ENCODE results near the gene UVRAG.

The UVRAG gene

DNA sequence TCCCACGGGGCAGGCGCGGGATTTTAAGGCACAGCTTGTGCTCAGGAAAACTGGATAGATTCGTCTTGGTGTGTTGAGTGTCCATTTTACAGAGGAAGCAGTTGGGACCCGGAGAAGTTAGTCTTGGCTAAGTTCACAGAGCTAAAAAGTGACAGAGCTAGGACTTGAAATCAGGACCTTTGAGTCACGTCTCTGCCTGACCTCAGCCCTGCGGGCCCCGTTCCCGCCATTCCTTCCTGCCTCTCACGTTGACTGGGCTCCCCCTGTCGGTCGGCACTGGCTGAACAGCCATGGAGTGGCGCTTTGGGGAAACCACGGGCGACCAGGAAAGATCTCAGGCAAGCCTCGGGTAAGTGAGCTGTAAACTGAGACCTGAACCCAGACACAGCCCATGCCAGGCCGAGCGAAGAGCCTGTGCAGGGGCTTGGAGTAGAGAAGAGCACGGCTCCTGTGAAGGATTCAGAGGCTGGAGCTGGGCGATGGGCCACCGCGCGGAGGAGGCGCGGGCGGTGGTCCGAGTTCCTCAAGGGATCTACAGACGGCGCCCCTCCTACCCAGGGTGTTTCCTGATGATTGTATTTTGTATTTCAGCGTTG, 337.2 kb downstream of the UVRAG start:
- peak overlapping the region; percentile 52 for H3K4me3 ChIP-seq (ENCODE audit: low read depth, low read length)
- TF ChIP-seq, protein P1, sequence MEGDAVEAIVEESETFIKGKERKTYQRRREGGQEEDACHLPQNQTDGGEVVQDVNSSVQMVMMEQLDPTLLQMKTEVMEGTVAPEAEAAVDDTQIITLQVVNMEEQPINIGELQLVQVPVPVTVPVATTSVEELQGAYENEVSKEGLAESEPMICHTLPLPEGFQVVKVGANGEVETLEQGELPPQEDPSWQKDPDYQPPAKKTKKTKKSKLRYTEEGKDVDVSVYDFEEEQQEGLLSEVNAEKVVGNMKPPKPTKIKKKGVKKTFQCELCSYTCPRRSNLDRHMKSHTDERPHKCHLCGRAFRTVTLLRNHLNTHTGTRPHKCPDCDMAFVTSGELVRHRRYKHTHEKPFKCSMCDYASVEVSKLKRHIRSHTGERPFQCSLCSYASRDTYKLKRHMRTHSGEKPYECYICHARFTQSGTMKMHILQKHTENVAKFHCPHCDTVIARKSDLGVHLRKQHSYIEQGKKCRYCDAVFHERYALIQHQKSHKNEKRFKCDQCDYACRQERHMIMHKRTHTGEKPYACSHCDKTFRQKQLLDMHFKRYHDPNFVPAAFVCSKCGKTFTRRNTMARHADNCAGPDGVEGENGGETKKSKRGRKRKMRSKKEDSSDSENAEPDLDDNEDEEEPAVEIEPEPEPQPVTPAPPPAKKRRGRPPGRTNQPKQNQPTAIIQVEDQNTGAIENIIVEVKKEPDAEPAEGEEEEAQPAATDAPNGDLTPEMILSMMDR (IDR thresholded peaks at IDR 0.05; ENCODE audit: borderline replicate concordance, insufficient read depth, low read depth, low read length), result peak; percentile 95

DNA sequence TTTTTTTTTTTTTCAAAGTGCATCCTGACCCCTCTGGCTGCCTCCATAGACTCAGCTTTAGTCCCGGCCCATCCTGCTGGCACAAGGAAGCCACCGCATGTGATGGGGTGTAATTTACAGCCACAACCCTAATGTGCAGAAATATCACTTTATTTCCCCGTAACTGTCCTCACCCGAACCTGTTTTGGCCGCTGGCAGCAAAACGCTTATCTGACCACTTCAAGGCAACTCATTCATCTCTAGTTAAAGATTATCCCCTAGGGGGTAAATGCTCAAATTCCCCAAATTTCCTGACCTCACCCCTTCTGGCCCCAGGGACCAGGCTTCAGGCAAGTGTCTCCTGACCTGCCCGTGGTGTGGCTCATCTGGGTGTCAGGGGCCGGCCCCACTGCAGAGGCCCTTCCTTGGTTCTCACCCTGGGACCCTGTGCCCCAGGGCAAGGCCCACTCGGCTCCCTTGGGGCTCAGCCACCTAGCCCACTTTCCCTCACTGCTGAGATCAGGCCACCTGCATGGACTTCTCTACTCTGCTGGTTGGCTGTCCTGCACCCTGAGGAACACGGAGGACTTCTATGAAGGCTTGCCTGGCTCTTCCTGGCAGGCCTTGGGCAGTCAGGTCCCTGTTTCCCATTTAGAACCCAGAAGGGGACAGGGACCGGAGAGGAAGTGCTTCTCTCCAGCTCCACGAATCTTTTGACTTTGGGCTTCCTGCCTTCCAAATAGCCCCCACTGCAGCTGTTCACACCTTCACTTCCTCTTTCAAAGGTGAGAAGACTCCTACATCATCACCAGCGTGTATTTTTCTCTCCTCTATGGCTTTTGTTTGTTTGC, 337.9 kb downstream of the UVRAG start:
- peak overlapping the region; percentile 52 for H3K4me3 ChIP-seq (ENCODE audit: low read depth, low read length)
- TF ChIP-seq, protein P1 (IDR thresholded peaks at IDR 0.05; ENCODE audit: borderline replicate concordance, insufficient read depth, low read depth, low read length), result no peak

DNA sequence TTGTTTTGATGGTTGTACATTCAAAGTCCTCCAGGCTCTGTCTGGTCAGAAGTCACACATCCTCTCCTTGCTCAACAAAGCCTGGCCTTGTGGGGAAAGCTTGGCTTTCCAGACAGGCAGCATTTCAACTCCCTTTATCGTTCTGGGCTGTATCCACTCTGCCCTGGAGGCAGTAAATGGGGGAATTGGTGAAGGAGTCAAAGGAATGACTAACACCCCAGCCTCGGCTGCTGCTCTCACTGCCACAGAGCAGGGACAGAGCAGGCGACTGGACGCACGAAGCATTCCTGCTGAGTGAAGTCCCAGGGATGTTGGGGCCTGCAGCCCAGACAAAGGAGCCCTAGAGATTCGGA, 338.5 kb downstream of the UVRAG start:
- H3K4me3 ChIP-seq (ENCODE audit: low read depth, low read length), result no peak overlapping the region
- TF ChIP-seq, protein P1 (IDR thresholded peaks at IDR 0.05; ENCODE audit: borderline replicate concordance, insufficient read depth, low read depth, low read length), result no peak

DNA sequence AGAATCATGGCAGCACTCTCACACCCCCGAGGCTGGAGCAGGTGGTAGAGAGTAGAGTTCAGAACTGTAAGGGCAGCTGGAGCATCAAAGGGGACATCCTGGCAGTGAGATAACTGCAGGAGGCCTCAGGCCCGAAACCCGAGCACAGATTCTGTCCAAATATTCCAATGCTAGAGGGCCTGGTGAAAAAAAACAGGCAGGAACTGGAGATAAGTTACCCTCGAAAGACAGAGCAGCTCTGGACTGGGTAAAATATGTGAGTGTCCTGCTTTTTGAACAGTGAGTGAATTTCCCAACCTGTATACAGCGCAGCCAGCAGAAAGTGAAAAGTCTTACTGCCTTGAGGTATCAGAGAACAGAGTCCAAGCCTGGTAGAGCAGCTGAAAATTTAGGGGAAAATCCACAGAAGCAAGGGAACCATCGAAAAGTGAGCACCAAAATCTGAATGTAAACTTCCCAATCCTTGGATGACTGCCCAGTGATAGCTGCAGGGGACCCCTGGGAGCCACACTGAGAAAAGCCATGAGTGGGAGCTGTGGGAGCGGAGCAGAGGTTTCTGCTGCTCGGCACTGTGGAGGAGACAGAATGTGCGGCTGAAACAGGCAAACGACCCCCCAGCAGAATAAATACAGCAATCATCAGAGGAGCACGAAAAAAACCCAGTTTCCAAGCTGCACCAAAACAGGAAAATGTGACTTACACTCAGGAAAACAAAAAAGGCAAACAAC, 340.7 kb downstream of the UVRAG start:
- H3K4me3 ChIP-seq (ENCODE audit: low read depth, low read length), result no peak overlapping the region
- TF ChIP-seq, protein P1 (IDR thresholded peaks at IDR 0.05; ENCODE audit: borderline replicate concordance, insufficient read depth, low read depth, low read length), result no peak

DNA sequence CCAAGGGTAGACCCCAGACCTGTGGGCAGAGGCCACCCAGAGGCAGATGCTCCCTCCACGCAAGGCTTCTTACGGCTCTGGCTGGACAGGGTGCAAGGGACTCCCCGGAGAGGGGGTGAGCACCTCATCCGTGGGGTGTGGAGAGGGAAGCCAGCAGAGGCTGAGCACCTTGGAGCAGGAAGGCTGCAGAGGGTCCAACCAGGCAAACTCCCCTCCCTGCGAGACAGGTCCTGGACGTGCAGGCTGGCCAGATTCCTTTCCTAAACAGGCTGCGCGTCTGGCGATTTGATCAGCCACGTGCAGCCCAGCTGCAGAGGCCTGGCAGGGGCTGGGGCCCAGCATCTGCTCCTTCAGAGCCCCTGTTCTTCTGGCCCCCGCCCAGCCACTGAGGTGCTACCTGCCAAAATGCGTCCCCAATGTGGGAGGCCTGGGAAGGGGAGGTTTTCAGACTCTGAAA, 342.0 kb downstream of the UVRAG start:
- TF ChIP-seq, protein P1 (IDR thresholded peaks at IDR 0.05; ENCODE audit: borderline replicate concordance, insufficient read depth, low read depth, low read length), result no peak
- H3K4me3 ChIP-seq (ENCODE audit: low read depth, low read length), result no peak overlapping the region

DNA sequence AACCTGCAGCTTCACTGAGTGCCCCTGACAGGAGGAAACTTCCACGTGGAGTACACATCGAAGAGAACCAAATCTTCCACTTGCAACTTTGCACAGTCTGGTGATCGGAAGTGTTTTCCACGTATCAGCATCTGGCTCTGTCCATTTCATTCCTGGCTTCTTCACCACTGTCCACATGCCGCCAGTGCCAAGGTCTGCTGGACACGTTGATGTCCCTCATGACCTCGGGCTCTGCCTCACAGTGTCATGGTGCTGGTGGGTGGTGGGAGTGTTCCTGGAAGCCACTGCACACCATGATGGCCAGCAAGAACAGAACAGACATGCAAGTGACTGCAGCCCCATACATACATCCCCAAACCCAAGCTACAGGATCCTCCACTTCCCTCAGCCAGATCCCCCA, 342.9 kb downstream of the UVRAG start:
- H3K4me3 ChIP-seq (ENCODE audit: low read depth, low read length), result no peak overlapping the region
- TF ChIP-seq, protein P1 (IDR thresholded peaks at IDR 0.05; ENCODE audit: borderline replicate concordance, insufficient read depth, low read depth, low read length), result no peak

Measured in GM12875 (cell line).